CD4-positive, alpha-beta memory T cell (primary cell): ENCODE data around the gene CRYBA4. TPM values are rescaled to one million over a fixed set of nuclear protein-coding genes. Genes with fewer than 3 reads are reported as not detected.

ENCODE experiments used
- CTCF ChIA-PET: fragments of 350-600 bp; sonication (Branson Sonifier 250); formaldehyde crosslinking; loops from one replicate; lab custom pipeline; 2021; ENCODE audit warnings: inconsistent platforms; ENCODE audit not compliant: partially characterized antibody; lab: Charles Lee
- POLR2A ChIA-PET: fragments of 350-600 bp; sonication (Branson Sonifier 250); formaldehyde crosslinking; loops from one replicate; lab custom pipeline; 2021; ENCODE audit not compliant: partially characterized antibody; lab: Charles Lee
- DNase-seq, 5 donors: peaks; one replicate each; pipeline versions ENCODE4 v3.0.0 to v3.0.0-alpha.2; 2020 to 2022; ENCODE audit warnings: mixed read lengths in 1 of 5
- H3K27ac ChIP-seq: one replicate; pipeline ENCODE4 v1.7.0; 2013; ENCODE audit warnings: low read depth, low read length
- H3K27me3 ChIP-seq: 2 replicates; pipeline ENCODE4 v1.7.0; 2013; ENCODE audit warnings: mild to moderate bottlenecking, low read length, moderate library complexity; ENCODE audit not compliant: insufficient read depth
- H3K36me3 ChIP-seq: 2 replicates; pipeline ENCODE4 v1.7.0; 2013; ENCODE audit warnings: mild to moderate bottlenecking, low read length, moderate library complexity; ENCODE audit not compliant: insufficient read depth
- H3K4me1 ChIP-seq: 2 replicates; pipeline ENCODE4 v1.7.0; 2013; ENCODE audit warnings: mild to moderate bottlenecking, low read length, moderate library complexity; ENCODE audit not compliant: insufficient read depth
- H3K4me3 ChIP-seq, 2 donors: one replicate each; pipeline ENCODE4 v1.7.0; 2013; ENCODE audit warnings: low read length in 2 of 2, mild to moderate bottlenecking in 1 of 2
- H3K9me3 ChIP-seq, 2 donors: one replicate each; pipeline ENCODE4 v1.7.0; 2013; ENCODE audit warnings: low read length in 2 of 2, control low read depth in 1 of 2; ENCODE audit not compliant: control insufficient read depth in 1 of 2
- H3K27ac Mint-ChIP-seq, 7 donors: one replicate each; pipeline ENCODE4 v1.8.0; 2020 to 2021; ENCODE audit warnings: mixed read lengths in 7 of 7, mild to moderate bottlenecking in 6 of 7, inconsistent platforms in 3 of 7, moderate library complexity in 3 of 7
- H3K27me3 Mint-ChIP-seq, 2 donors: one replicate each; pipeline ENCODE4 v1.8.0; 2020 to 2021; ENCODE audit warnings: mixed read lengths in 2 of 2
- H3K36me3 Mint-ChIP-seq, 2 donors: one replicate each; pipeline ENCODE4 v1.8.0; 2020 to 2021; ENCODE audit warnings: mixed read lengths in 2 of 2, inconsistent platforms in 1 of 2, mild to moderate bottlenecking in 1 of 2
- H3K4me1 Mint-ChIP-seq, 4 donors: one replicate each; pipeline ENCODE4 v1.8.0; 2020 to 2021; ENCODE audit warnings: mixed read lengths in 4 of 4, mild to moderate bottlenecking in 1 of 4
- H3K4me3 Mint-ChIP-seq, 8 donors: one replicate each; pipeline ENCODE4 v1.8.0; 2020 to 2021; ENCODE audit warnings: mixed read lengths in 8 of 8, mild to moderate bottlenecking in 7 of 8, moderate library complexity in 6 of 8, inconsistent platforms in 3 of 8
- H3K9me3 Mint-ChIP-seq, 8 donors: one replicate each; pipeline ENCODE4 v1.8.0; 2020 to 2021; ENCODE audit warnings: mixed read lengths in 8 of 8, mild to moderate bottlenecking in 5 of 8, inconsistent platforms in 3 of 8, moderate library complexity in 1 of 8
- intact Hi-C: fragments of 100-400 bp; cut with micrococcal nuclease; formaldehyde crosslinking; loops from one replicate; pipeline ENCODE4 v1.15.1; 2023
- polyA plus RNA-seq, 2 donors: library from polyadenylated mRNA; unstranded; fragments of 300-500 nt; fragmentation: Illumina TruSeq; gene quantifications; one replicate each; pipeline ENCODE4 v1.2.3, GENCODE V29; 2021
- total RNA-seq, 2 experiments: library from RNA; stranded (reverse); gene quantifications; one replicate each; pipeline ENCODE4 v1.2.3, GENCODE V29; 2021

CRYBA4 gene
- not detected for total RNA-seq
- polyA plus RNA-seq = not detected

DNA sequence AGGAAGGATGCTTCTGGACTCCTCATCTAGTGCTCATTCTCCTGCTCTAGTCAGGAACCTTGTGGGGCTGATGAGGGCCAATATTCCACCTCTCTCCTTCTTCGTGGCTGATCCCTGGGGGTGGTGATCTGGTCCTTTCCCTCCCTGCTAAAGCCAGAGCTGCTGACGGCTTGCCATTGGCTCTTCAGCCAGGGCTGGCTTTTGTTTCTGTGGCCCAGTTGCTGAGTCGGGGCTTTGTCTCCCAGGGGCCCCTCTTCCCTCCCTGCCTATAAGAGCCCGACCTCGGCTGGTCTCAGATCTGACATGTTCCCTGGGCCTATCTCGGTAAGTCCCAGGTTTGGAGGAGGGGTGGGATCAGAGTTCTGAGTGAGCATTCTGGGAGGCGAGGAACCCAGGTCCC is at the start of gene CRYBA4:
Gene CRYBA4, plus strand, starts transcription at position 301 of the 400 bp plus-strand sequence. CDS start 634 bp downstream, outside the sequence.
- no peaks in the 10 kb centered on the region for H3K9me3 ChIP-seq
- H3K36me3 ChIP-seq = no peaks in the 10 kb centered on the region
- H3K27me3 ChIP-seq = no peaks in the 10 kb centered on the region
- ChIA-PET CTCF (interaction anchor here (1.5 kb wide), 1 partner anchor 21 kb away, joined by 3 read pairs; no protein-coding TSS in a partner anchor), POLR2A (no interaction called here)
- intact Hi-C loops = no loop called here
- DNase-seq = no peak
- Mint-ChIP-seq H3K9me3 (no peaks in the 10 kb centered on the region), H3K4me1 (peaks cover 0 to 3% (median 1%) of the 10 kb centered on the region in 4 donors), H3K36me3 (no peaks in the 10 kb centered on the region), H3K27me3 (no peaks in the 10 kb centered on the region), H3K27ac (no peak within 1 kb of the TSS), H3K4me3 (no peak within 1 kb of the TSS)
- no peak within 1 kb of the TSS for H3K4me3 ChIP-seq
- H3K4me1 ChIP-seq = no peaks in the 10 kb centered on the region
- H3K27ac ChIP-seq = no peak within 1 kb of the TSS

- H3K4me1 Mint-ChIP-seq = peaks cover 40 to 60% (median 50%) of the 10 kb centered on the region in 4 donors
- Histone ChIP-seq H3K27me3 (no peaks in the 10 kb centered on the region), H3K27ac (no peak overlapping the region)
Measured at GRCh38 chr22:26573026-26573662, 48.6 kb upstream of the CRYBA4 start.

DNA sequence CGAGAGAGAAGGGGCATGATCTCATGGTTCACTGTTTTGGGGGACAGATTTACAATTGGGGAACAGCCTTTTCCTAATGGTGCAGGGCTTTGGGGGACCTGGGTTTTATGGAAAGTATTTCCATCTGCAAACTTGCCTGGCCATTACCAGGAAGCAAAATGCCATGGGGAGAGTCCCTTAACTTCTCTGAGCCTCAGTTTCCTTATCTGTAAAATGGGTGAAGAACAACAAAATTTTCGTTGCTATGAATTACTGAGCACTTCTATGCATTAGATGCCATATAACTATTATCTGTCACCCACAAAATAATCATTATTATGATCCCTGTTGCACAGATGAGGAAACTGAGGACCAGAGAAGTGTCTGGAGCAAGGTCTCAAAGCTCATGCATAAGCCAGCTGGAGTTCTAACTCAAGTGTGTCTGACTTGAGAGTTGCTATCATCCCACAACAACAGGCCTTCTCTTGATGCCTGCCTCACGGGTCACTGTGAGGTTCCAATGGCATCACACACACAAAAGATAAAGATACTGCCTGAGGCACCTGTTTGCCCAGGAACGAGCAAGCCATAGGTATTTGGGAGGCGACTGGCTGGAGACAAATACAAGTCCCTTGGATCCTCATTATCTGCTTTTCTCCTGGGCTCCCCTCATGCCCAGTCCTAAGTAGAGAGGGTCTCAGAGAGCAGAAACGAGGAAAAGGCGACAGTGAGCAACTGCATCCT is 47.6 kb upstream of the CRYBA4 start:
- Mint-ChIP-seq H3K9me3 (no peaks in the 10 kb centered on the region), H3K27me3 (no peaks in the 10 kb centered on the region), H3K36me3 (peaks cover 8 to 11% of the 10 kb centered on the region in 2 donors), H3K27ac (peak overlapping the region in 5 of 7 donors; percentile 24 to 74 (median 51)), H3K4me3 (no peak overlapping the region), H3K4me1 (peaks cover 42 to 63% (median 53%) of the 10 kb centered on the region in 4 donors)
- ChIA-PET POLR2A (no interaction called here), CTCF (no interaction called here)
- peaks cover 29% of the 10 kb centered on the region for H3K4me1 ChIP-seq
- H3K4me3 ChIP-seq = no peak overlapping the region
- H3K27ac ChIP-seq = no peak overlapping the region
- intact Hi-C loops = no loop called here
- no peaks in the 10 kb centered on the region for H3K9me3 ChIP-seq
- no peaks in the 10 kb centered on the region for H3K36me3 ChIP-seq
- DNase-seq = no peak
- H3K27me3 ChIP-seq = no peaks in the 10 kb centered on the region

More at GRCh38 chr22:26573026-26573662, 48.6 kb upstream of the CRYBA4 start:
- Histone ChIP-seq H3K4me3 (no peak overlapping the region), H3K4me1 (peaks cover 19% of the 10 kb centered on the region), H3K9me3 (no peaks in the 10 kb centered on the region), H3K36me3 (no peaks in the 10 kb centered on the region)
- H3K27ac Mint-ChIP-seq = peak overlapping the region in 5 of 7 donors; percentile 29 to 76 (median 58)
- H3K27me3 Mint-ChIP-seq = no peaks in the 10 kb centered on the region
- H3K36me3 Mint-ChIP-seq = peaks cover 8 to 9% of the 10 kb centered on the region in 2 donors
- no peaks in the 10 kb centered on the region for H3K9me3 Mint-ChIP-seq
- ChIA-PET CTCF (interaction anchor here (0.8 kb wide), 1 partner anchor 93 kb away, joined by 3 read pairs; no protein-coding TSS in a partner anchor), POLR2A (no interaction called here)
- no peak for DNase-seq
- H3K4me3 Mint-ChIP-seq = no peak overlapping the region
- intact Hi-C loops = no loop called here

GRCh38 chr22:26576026-26576680 is 45.6 kb upstream of the CRYBA4 start:
- no peaks in the 10 kb centered on the region for H3K27me3 Mint-ChIP-seq
- intact Hi-C loops = no loop called here
- Histone ChIP-seq H3K4me3 (no peak overlapping the region), H3K4me1 (peaks cover 49% of the 10 kb centered on the region), H3K9me3 (no peaks in the 10 kb centered on the region), H3K36me3 (no peaks in the 10 kb centered on the region), H3K27ac (no peak overlapping the region), H3K27me3 (no peaks in the 10 kb centered on the region)
- peaks cover 49 to 74% (median 62%) of the 10 kb centered on the region in 4 donors for H3K4me1 Mint-ChIP-seq
- ChIA-PET CTCF (interaction anchor here (1.0 to 1.4 kb wide), 3 partner anchors 16 to 29 kb away, joined by 3 to 4 read pairs (median 3); no protein-coding TSS in a partner anchor), POLR2A (no interaction called here)
- no peak for DNase-seq
- H3K36me3 Mint-ChIP-seq = peaks cover 8 to 10% of the 10 kb centered on the region in 2 donors
- H3K4me3 Mint-ChIP-seq = no peak overlapping the region
- H3K9me3 Mint-ChIP-seq = no peaks in the 10 kb centered on the region
- H3K27ac Mint-ChIP-seq = peak overlapping the region in 3 of 7 donors; percentile 9 to 84 (median 81)

DNA sequence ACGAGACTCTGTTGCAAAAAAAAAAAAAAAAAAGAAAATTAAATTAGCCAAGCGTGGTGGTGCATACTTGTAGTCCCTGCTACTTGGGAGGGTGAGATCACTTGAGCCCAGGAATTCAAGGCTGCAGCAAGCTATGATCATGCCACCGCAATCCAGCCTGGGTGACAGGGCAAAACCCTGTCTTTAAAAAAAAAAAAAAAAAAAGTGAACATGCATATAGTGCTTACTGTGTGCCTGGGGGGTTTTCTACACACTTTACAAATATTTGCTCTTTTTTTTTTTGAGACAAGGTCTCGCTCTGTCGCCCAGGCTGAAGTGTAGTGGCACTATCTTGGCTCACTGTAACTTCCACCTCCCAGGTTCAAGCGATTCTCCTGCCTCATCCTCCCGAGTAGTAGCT is 44.7 kb upstream of the CRYBA4 start:
- H3K4me3 ChIP-seq = no peak overlapping the region
- ChIA-PET CTCF (interaction anchor here (1.0 to 1.4 kb wide), 3 partner anchors 15 to 30 kb away, joined by 3 to 4 read pairs (median 3); no protein-coding TSS in a partner anchor), POLR2A (no interaction called here)
- no peaks in the 10 kb centered on the region for H3K27me3 Mint-ChIP-seq
- H3K36me3 ChIP-seq = no peaks in the 10 kb centered on the region
- H3K9me3 Mint-ChIP-seq = no peaks in the 10 kb centered on the region
- peaks cover 53% of the 10 kb centered on the region for H3K4me1 ChIP-seq
- H3K9me3 ChIP-seq = no peaks in the 10 kb centered on the region
- H3K36me3 Mint-ChIP-seq = peaks cover 8 to 10% of the 10 kb centered on the region in 2 donors
- intact Hi-C loops = no loop called here
- DNase-seq = no peak
- no peak overlapping the region for H3K27ac ChIP-seq
- H3K4me1 Mint-ChIP-seq = peaks cover 45 to 71% (median 57%) of the 10 kb centered on the region in 4 donors
- H3K27me3 ChIP-seq = no peaks in the 10 kb centered on the region
- H3K27ac Mint-ChIP-seq = no peak overlapping the region
- no peak overlapping the region for H3K4me3 Mint-ChIP-seq

DNA sequence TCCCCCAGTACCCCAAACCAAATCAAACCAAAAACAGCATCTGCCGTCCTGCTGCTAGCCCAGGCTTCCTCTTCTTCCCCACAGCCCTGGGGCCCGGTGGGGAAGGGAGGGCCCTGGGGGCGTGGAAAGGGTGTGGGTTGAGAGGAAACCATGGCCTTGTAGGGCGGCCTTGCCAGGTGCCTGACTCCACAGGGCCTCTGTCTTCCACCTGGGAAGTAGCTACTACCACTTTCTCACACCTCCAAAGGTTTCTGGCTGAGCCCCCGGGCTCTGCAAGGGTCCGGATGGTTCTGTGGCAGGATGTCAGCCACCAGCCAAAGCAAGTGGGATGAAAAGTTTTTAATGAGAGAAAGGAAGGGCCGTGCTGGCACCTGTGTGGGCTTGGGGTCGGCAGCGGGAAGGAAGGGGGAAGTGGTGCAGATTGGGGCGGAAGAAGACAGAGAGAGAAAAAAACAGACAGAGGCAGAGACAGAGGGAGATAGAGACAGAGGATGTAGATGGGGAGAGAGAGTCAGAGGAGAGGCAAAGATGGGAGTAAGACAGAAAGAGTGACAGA is 42.4 kb upstream of the CRYBA4 start:
- H3K4me3 Mint-ChIP-seq = peak overlapping the region; percentile 55 to 88 (median 80)
- H3K36me3 Mint-ChIP-seq = peaks cover 0 to 14% of the 10 kb centered on the region in 2 donors
- peaks cover 48% of the 10 kb centered on the region for H3K4me1 ChIP-seq
- H3K9me3 ChIP-seq = no peaks in the 10 kb centered on the region
- DNase-seq = peak; percentile 47 to 65 (median 56)
- H3K4me3 ChIP-seq = peak overlapping the region in 1 of 2 donors; percentile 35
- H3K27ac Mint-ChIP-seq = peak overlapping the region; percentile 88 to 99 (median 94)
- H3K4me1 Mint-ChIP-seq = peaks cover 39 to 68% (median 56%) of the 10 kb centered on the region in 4 donors
- H3K27me3 ChIP-seq = no peaks in the 10 kb centered on the region
- H3K27ac ChIP-seq = peak overlapping the region; percentile 50
- ChIA-PET CTCF (interaction anchor here (1.2 to 1.6 kb wide), 3 partner anchors 10 to 95 kb away, joined by 3 to 4 read pairs (median 3); no protein-coding TSS in a partner anchor), POLR2A (interaction anchor here (1.0 to 3.7 kb wide), 6 partner anchors 9 to 96 kb away, joined by 3 to 12 read pairs (median 4); partner anchors contain the start of genes HPS4, SRRD and TPST2)
- H3K27me3 Mint-ChIP-seq = no peaks in the 10 kb centered on the region
- intact Hi-C loops = loop anchor here (1.0 kb wide), 1 partner anchor 11 kb away; the partner anchor contains the start of gene TPST2
- no peaks in the 10 kb centered on the region for H3K9me3 Mint-ChIP-seq
- H3K36me3 ChIP-seq = peaks cover 5% of the 10 kb centered on the region
